CD14-positive monocyte (primary cell): ENCODE measurements around the gene TSPAN18. TPM values are rescaled to one million over a fixed set of nuclear protein-coding genes. Genes with fewer than 3 reads are reported as not detected.

Experiments
- DNase-seq, 3 donors: peaks; one replicate each; pipeline ENCODE4 v3.0.0-alpha.2; 2011 to 2022
- H2AFZ ChIP-seq: 2 replicates; pipeline ENCODE4 v1.6.0; 2012; ENCODE audit warnings: mild to moderate bottlenecking, low read depth, low read length, inconsistent platforms; ENCODE audit not compliant: insufficient read depth, poor library complexity, severe bottlenecking
- H3K27ac ChIP-seq, 2 donors: 1 replicate in 1 of 2; 2 replicates in 1 of 2; pipeline ENCODE4 v1.5.1; 2012 to 2013; ENCODE audit warnings: low read length in 2 of 2, control low read depth in 1 of 2, inconsistent platforms in 1 of 2, low read depth in 1 of 2, mild to moderate bottlenecking in 1 of 2
- H3K27me3 ChIP-seq, 2 donors: one replicate each; pipeline versions ENCODE4 v1.6.0 to v1.6.1; 2011 to 2013; ENCODE audit warnings: low read length in 2 of 2; ENCODE audit not compliant: control insufficient read depth in 2 of 2, insufficient read depth in 2 of 2
- H3K36me3 ChIP-seq, 2 donors: replicated peaks in 1 of 2; 1 replicate in 1 of 2; 2 replicates in 1 of 2; pipeline versions ENCODE4 v1.5.1 to v1.6.1; 2012 to 2013; ENCODE audit warnings: low read length in 2 of 2, control low read depth in 1 of 2, inconsistent platforms in 1 of 2, mild to moderate bottlenecking in 1 of 2; ENCODE audit not compliant: insufficient read depth in 2 of 2, control insufficient read depth in 1 of 2
- H3K4me1 ChIP-seq, 2 donors: 1 replicate in 1 of 2; 2 replicates in 1 of 2; pipeline versions ENCODE4 v1.5.1 to v1.6.1; 2012 to 2013; ENCODE audit warnings: low read length in 2 of 2, control low read depth in 1 of 2, inconsistent platforms in 1 of 2, mild to moderate bottlenecking in 1 of 2, moderate library complexity in 1 of 2; ENCODE audit not compliant: insufficient read depth in 2 of 2, control insufficient read depth in 1 of 2
- H3K4me2 ChIP-seq: replicated peaks from 2 replicates; pipeline ENCODE3; 2012; ENCODE audit warnings: low read length, moderate library complexity, mild to moderate bottlenecking; ENCODE audit not compliant: poor library complexity, severe bottlenecking; ENCODE audit errors: extremely low read depth
- H3K4me3 ChIP-seq, 3 experiments: fragments of 200-600 bp in 1 of 3; sonication (generic) in 1 of 3; replicated peaks in 1 of 3; 1 replicate in 2 of 3; 2 replicates in 1 of 3; pipeline ENCODE4 v1.5.1; 2011 to 2013; ENCODE audit warnings: low read length in 3 of 3, mild to moderate bottlenecking in 3 of 3, control low read depth in 2 of 3, low read depth in 2 of 3, inconsistent platforms in 1 of 3, moderate library complexity in 1 of 3
- H3K79me2 ChIP-seq: 2 replicates; pipeline ENCODE4 v1.6.0; 2012; ENCODE audit warnings: mild to moderate bottlenecking, control low read depth, inconsistent platforms, low read length, moderate library complexity; ENCODE audit not compliant: insufficient read depth
- H3K9ac ChIP-seq: 2 replicates; pipeline ENCODE4 v1.6.0; 2017; ENCODE audit warnings: low read length, mild to moderate bottlenecking; ENCODE audit not compliant: insufficient read depth, poor library complexity, severe bottlenecking
- H3K9me3 ChIP-seq, 2 donors: replicated peaks in 1 of 2; 1 replicate in 1 of 2; 2 replicates in 1 of 2; pipeline versions ENCODE4 v1.5.1 to v1.6.1; 2012 to 2013; ENCODE audit warnings: low read length in 2 of 2, control low read depth in 1 of 2; ENCODE audit not compliant: control insufficient read depth in 1 of 2, insufficient read depth in 1 of 2
- H4K20me1 ChIP-seq: 2 replicates; pipeline ENCODE4 v1.6.0; 2012; ENCODE audit warnings: mild to moderate bottlenecking, low read length, control low read depth, moderate library complexity; ENCODE audit not compliant: insufficient read depth
- H3K27ac Mint-ChIP-seq, 7 donors: one replicate each; pipeline ENCODE4 v1.8.0; 2020; ENCODE audit warnings: mild to moderate bottlenecking in 7 of 7, mixed read lengths in 7 of 7, moderate library complexity in 6 of 7, inconsistent platforms in 2 of 7
- H3K27me3 Mint-ChIP-seq, 3 donors: one replicate each; pipeline ENCODE4 v1.8.0; 2021 to 2022; ENCODE audit warnings: low read depth in 3 of 3, mild to moderate bottlenecking in 3 of 3, mixed read lengths in 3 of 3, moderate library complexity in 3 of 3, inconsistent platforms in 1 of 3
- H3K36me3 Mint-ChIP-seq, 2 donors: one replicate each; pipeline ENCODE4 v1.8.0; 2020; ENCODE audit warnings: mixed read lengths in 2 of 2, inconsistent platforms in 1 of 2, mild to moderate bottlenecking in 1 of 2
- H3K4me1 Mint-ChIP-seq: one replicate; pipeline ENCODE4 v1.8.0; 2020; ENCODE audit warnings: mild to moderate bottlenecking, mixed read lengths
- H3K4me3 Mint-ChIP-seq, 2 donors: one replicate each; pipeline ENCODE4 v1.8.0; 2020; ENCODE audit warnings: mild to moderate bottlenecking in 2 of 2, mixed read lengths in 2 of 2, moderate library complexity in 1 of 2
- H3K9me3 Mint-ChIP-seq, 7 donors: one replicate each; pipeline ENCODE4 v1.8.0; 2020 to 2022; ENCODE audit warnings: mixed read lengths in 7 of 7, mild to moderate bottlenecking in 6 of 7, moderate library complexity in 6 of 7, inconsistent platforms in 2 of 7
- WGBS: methylation state at CpG from one replicate; pipeline ENCODE4 v1.1.5; 2013; ENCODE audit warnings: missing lambda C conversion rate; ENCODE audit not compliant: insufficient coverage; 5-methylcytosine and 5-hydroxymethylcytosine counted together
- intact Hi-C, 2 donors: fragments of 100-400 bp; cut with micrococcal nuclease; formaldehyde crosslinking; loops; one replicate each; pipeline versions ENCODE4 v1.15.0 to v1.15.1; 2023
- polyA plus RNA-seq, 3 donors: library from polyadenylated mRNA; depleted of rRNA in 1 of 3; unstranded in 2 of 3; stranded (reverse) in 1 of 3; fragments of 300-500 nt in 2 of 3; fragments of >200 nt in 1 of 3; fragmentation: Illumina TruSeq in 2 of 3; gene quantifications; 1 replicate in 2 of 3; 2 replicates in 1 of 3; pipeline ENCODE4 v1.2.3, GENCODE V29; 2012 to 2021
- TF ChIP-seq, protein P1 (sequence below): fragments of 200-600 bp; IDR thresholded peaks from one replicate; pipeline ENCODE4 v1.8.0; 2022; ENCODE audit warnings: antibody characterized with exemption, mild to moderate bottlenecking

TSPAN18 gene
- polyA plus RNA-seq, 3 donors = not detected

DNA sequence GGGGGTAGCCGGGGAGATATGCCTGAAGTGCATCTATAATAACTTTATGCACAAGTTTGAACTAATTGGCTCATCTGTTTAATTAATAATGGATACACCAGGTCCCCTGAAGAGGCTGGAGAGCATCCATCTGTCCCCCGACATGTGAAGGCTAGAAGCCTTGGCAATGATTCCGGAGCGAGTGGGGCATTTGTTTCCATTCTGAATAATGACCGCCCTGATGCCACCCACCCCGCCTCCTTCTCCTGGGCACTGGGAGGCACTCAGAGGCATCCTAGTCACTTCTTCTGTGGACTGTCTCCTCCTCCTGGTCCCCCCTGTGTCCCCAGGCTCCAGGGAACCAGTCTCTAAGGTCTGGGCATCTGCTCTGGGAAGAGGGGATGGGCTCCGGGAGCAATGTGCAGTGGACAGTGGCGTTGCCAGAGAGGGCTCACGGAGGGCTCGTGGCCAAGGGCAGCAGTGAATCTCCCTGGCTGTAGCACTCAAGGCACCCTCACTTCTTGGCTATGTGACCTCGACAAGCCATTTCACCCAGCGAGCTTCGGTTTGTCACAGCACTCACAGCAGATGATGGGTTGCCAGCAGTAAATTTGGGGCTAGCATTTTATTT lies 64.7 kb downstream of the TSPAN18 start:
- no peak overlapping the region for H3K9ac ChIP-seq
- H3K79me2 ChIP-seq = no peaks in the 10 kb centered on the region
- no peak overlapping the region for H3K4me3 Mint-ChIP-seq
- H3K9me3 Mint-ChIP-seq = peaks cover 0 to 6% (median 0%) of the 10 kb centered on the region in 7 donors
- TF ChIP-seq, protein P1, sequence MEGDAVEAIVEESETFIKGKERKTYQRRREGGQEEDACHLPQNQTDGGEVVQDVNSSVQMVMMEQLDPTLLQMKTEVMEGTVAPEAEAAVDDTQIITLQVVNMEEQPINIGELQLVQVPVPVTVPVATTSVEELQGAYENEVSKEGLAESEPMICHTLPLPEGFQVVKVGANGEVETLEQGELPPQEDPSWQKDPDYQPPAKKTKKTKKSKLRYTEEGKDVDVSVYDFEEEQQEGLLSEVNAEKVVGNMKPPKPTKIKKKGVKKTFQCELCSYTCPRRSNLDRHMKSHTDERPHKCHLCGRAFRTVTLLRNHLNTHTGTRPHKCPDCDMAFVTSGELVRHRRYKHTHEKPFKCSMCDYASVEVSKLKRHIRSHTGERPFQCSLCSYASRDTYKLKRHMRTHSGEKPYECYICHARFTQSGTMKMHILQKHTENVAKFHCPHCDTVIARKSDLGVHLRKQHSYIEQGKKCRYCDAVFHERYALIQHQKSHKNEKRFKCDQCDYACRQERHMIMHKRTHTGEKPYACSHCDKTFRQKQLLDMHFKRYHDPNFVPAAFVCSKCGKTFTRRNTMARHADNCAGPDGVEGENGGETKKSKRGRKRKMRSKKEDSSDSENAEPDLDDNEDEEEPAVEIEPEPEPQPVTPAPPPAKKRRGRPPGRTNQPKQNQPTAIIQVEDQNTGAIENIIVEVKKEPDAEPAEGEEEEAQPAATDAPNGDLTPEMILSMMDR = no peak
- intact Hi-C loops = no loop called here
- H3K27me3 ChIP-seq = peaks cover 3 to 4% of the 10 kb centered on the region in 2 donors
- no peak for DNase-seq
- H3K36me3 ChIP-seq = no peaks in the 10 kb centered on the region
- no peaks in the 10 kb centered on the region for H3K36me3 Mint-ChIP-seq
- no peaks in the 10 kb centered on the region for H4K20me1 ChIP-seq
- H3K4me1 ChIP-seq = no peaks in the 10 kb centered on the region
- WGBS = 95% methylated on average over 8 of the region's 13 CpGs
- no peak overlapping the region for H3K4me2 ChIP-seq
- no peak overlapping the region for H3K4me3 ChIP-seq
- peaks cover 1% of the 10 kb centered on the region for H3K4me1 Mint-ChIP-seq
- no peak overlapping the region for H3K27ac Mint-ChIP-seq
- peaks cover 15 to 31% (median 16%) of the 10 kb centered on the region in 3 donors for H3K27me3 Mint-ChIP-seq
- no peaks in the 10 kb centered on the region for H3K9me3 ChIP-seq
- no peak overlapping the region for H3K27ac ChIP-seq
- H2AFZ ChIP-seq = no peak overlapping the region

DNA sequence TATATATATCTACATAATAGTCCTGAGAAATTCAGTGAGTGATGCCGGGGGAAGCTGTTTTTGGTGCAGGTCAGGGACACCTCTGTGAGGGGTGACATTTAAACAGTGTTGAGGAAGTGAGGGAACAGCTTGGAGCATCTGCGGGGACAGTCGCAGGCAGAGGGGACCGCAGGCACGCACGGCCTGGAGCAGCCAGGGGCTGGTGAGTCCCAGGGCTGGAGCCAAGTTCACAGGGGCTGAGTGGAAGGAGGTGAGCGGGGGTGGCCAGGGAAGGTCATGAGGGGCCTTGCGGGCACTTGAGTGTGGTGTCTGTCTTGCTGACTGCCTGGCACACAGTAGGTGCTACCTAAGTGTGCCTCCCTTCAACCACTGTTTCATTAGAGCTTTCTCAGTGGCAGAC lies 65.4 kb downstream of the TSPAN18 start:
- intact Hi-C loops = no loop called here
- TF ChIP-seq, protein P1 = no peak
- no peaks in the 10 kb centered on the region for H3K4me1 ChIP-seq
- no peak overlapping the region for H3K4me2 ChIP-seq
- no peak overlapping the region for H3K4me3 ChIP-seq
- H3K79me2 ChIP-seq = no peaks in the 10 kb centered on the region
- no peaks in the 10 kb centered on the region for H3K9me3 ChIP-seq
- H3K9ac ChIP-seq = no peak overlapping the region
- 93% methylated on average over 6 of the region's 8 CpGs for whole genome bisulfite sequencing
- H3K4me3 Mint-ChIP-seq = no peak overlapping the region
- peaks cover 15 to 34% (median 16%) of the 10 kb centered on the region in 3 donors for H3K27me3 Mint-ChIP-seq
- peaks cover 3 to 4% of the 10 kb centered on the region in 2 donors for H3K27me3 ChIP-seq
- H2AFZ ChIP-seq = no peak overlapping the region
- H3K27ac ChIP-seq = no peak overlapping the region
- H3K36me3 Mint-ChIP-seq = no peaks in the 10 kb centered on the region
- no peak overlapping the region for H3K27ac Mint-ChIP-seq
- peaks cover 0 to 6% (median 0%) of the 10 kb centered on the region in 7 donors for H3K9me3 Mint-ChIP-seq
- H3K36me3 ChIP-seq = no peaks in the 10 kb centered on the region
- no peaks in the 10 kb centered on the region for H4K20me1 ChIP-seq
- H3K4me1 Mint-ChIP-seq = peaks cover 1% of the 10 kb centered on the region
- DNase-seq = no peak
